HepG2 (cell line): ENCODE measurements around the gene RAB43. TPM values are rescaled to one million over a fixed set of nuclear protein-coding genes. Genes with fewer than 3 reads are reported as not detected.

Experiments
- HINFP ChIP-seq: sonication (generic); formaldehyde crosslinking; IDR thresholded peaks from 2 replicates; pipeline ENCODE4 v1.4.0; 2020; ENCODE audit warnings: low read depth, mild to moderate bottlenecking, missing genetic modification reagents
- IRF2 ChIP-seq: IDR thresholded peaks from 2 replicates; pipeline ENCODE4 v1.6.1; 2018; ENCODE audit warnings: missing genetic modification reagents, missing compliant biosample characterization
- NR2F2 ChIP-seq: IDR thresholded peaks from 2 replicates; pipeline ENCODE4 v1.6.1; 2012; ENCODE audit warnings: low read depth, inconsistent platforms, borderline replicate concordance
- RCOR2 ChIP-seq: IDR thresholded peaks from 2 replicates; pipeline ENCODE4 v1.6.1; 2016; ENCODE audit warnings: missing biosample characterization, missing genetic modification reagents
- RXRB ChIP-seq: IDR thresholded peaks from 2 replicates; pipeline ENCODE4 v1.6.1; 2016; ENCODE audit warnings: borderline replicate concordance, missing genetic modification reagents, missing compliant biosample characterization
- TAF15 ChIP-seq: fragments of 200-400 bp; formaldehyde crosslinking; IDR thresholded peaks from one replicate; pipeline ENCODE4 v1.6.1; 2018; ENCODE audit warnings: mild to moderate bottlenecking, low read depth, low read length; ENCODE audit not compliant: poor library complexity, severe bottlenecking
- TBX3 ChIP-seq: fragments of 450-650 bp; IDR thresholded peaks from 2 replicates; pipeline ENCODE4 v1.6.1; 2017; ENCODE audit warnings: antibody characterized with exemption, mild to moderate bottlenecking, inconsistent platforms, borderline replicate concordance
- THRA ChIP-seq: sonication (generic); formaldehyde crosslinking; IDR thresholded peaks from 2 replicates; pipeline ENCODE4 v1.4.0; 2020; ENCODE audit warnings: missing genetic modification reagents, borderline replicate concordance
- USF2 ChIP-seq, 2 experiments: sonication (generic) in 1 of 2; formaldehyde crosslinking in 1 of 2; IDR thresholded peaks; 2 replicates each; pipeline versions ENCODE4 v1.5.1 to v1.6.1; 2011 to 2020; ENCODE audit warnings: borderline replicate concordance in 1 of 2, low read depth in 1 of 2, low read length in 1 of 2, mild to moderate bottlenecking in 1 of 2, missing genetic modification reagents in 1 of 2, moderate library complexity in 1 of 2
- ZBTB2 ChIP-seq: sonication (generic); formaldehyde crosslinking; IDR thresholded peaks from 2 replicates; pipeline ENCODE4 v1.8.0; 2022; ENCODE audit warnings: low read depth, missing genetic modification reagents
- ZEB1 ChIP-seq: IDR thresholded peaks from 2 replicates; pipeline ENCODE4 v1.6.1; 2012; ENCODE audit warnings: mild to moderate bottlenecking, low read depth, inconsistent platforms; ENCODE audit not compliant: insufficient replicate concordance
- ZFP36L1 ChIP-seq: sonication (generic); formaldehyde crosslinking; IDR thresholded peaks from 2 replicates; pipeline ENCODE4 v1.8.0; 2022; ENCODE audit warnings: mild to moderate bottlenecking, missing genetic modification reagents, moderate library complexity
- ZNF264 ChIP-seq: sonication (generic); formaldehyde crosslinking; IDR thresholded peaks from 2 replicates; pipeline ENCODE4 v1.4.0; 2020; ENCODE audit warnings: missing genetic modification reagents
- ZNF552 ChIP-seq: sonication (generic); formaldehyde crosslinking; IDR thresholded peaks from 2 replicates; pipeline ENCODE4 v1.9.0; 2022; ENCODE audit warnings: missing genetic modification reagents, mild to moderate bottlenecking, borderline replicate concordance
- ZNF569 ChIP-seq: sonication (generic); formaldehyde crosslinking; IDR thresholded peaks from 2 replicates; pipeline ENCODE4 v1.5.0; 2020; ENCODE audit warnings: mild to moderate bottlenecking, missing genetic modification reagents, moderate library complexity, borderline replicate concordance
- ZNF607 ChIP-seq: sonication (generic); formaldehyde crosslinking; IDR thresholded peaks from 2 replicates; pipeline ENCODE4 v1.5.1; 2020; ENCODE audit warnings: missing genetic modification reagents, mild to moderate bottlenecking, borderline replicate concordance
- ZNF674 ChIP-seq: sonication (generic); formaldehyde crosslinking; IDR thresholded peaks from 2 replicates; pipeline ENCODE4 v1.5.0; 2020; ENCODE audit warnings: low read depth, mild to moderate bottlenecking, missing genetic modification reagents
- ZNF710 ChIP-seq: sonication (generic); formaldehyde crosslinking; IDR thresholded peaks from 2 replicates; pipeline ENCODE4 v1.5.0; 2020; ENCODE audit warnings: mild to moderate bottlenecking, missing genetic modification reagents, borderline replicate concordance
- ZNF772 ChIP-seq: sonication (generic); formaldehyde crosslinking; IDR thresholded peaks from 2 replicates; pipeline ENCODE4 v1.5.0; 2020; ENCODE audit warnings: mild to moderate bottlenecking, missing genetic modification reagents
- polyA plus RNA-seq, 8 experiments: library from polyadenylated mRNA; depleted of rRNA in 3 of 8; stranded (reverse) in 7 of 8; unstranded in 1 of 8; fragments of >200 nt; fragmentation: Illumina TruSeq in 4 of 8; extraction: Trizol in 4 of 8; gene quantifications; 2 replicates each; pipeline versions ENCODE4 v1.2.1 to v1.2.3, GENCODE V29; 2011 to 2016; ENCODE audit warnings: low read depth in 4 of 8, missing spikeins in 1 of 8, mixed read lengths in 1 of 8; ENCODE audit not compliant: insufficient read depth in 1 of 8
- total RNA-seq, 5 experiments: library from RNA; depleted of rRNA; stranded (reverse); fragments of >200 nt; fragmentation: Illumina TruSeq; extraction: Trizol; gene quantifications; 2 replicates each; pipeline ENCODE4 v1.2.3, GENCODE V29; 2016; ENCODE audit warnings: low read depth in 1 of 5

The RAB43 gene
- total and polyA plus RNA-seq, 2 of the 13 experiments (the other 11 are each of a cell fraction or from before 2014, with no cell fraction given) = 11.8 to 18.4 TPM

- TF ChIP-seq ZNF710 (CRISPR knock-in tag) (peak; percentile 83; the same call in 1 of the 2 replicates), ZBTB2 (CRISPR knock-in tag) (no peak), USF2 (IDR thresholded peaks at IDR 0.05; ENCODE audit: low read depth, low read length) (no peak), USF2 (CRISPR knock-in tag; IDR thresholded peaks at IDR 0.05; ENCODE audit: borderline replicate concordance) (no peak), THRA (CRISPR knock-in tag) (peak; percentile 51; the same call in 1 of the 2 replicates), ZNF772 (CRISPR knock-in tag) (0 out of 2 replicates have a peak, but pooled peaks have one; percentile 39), TAF15 (no peak), ZNF674 (CRISPR knock-in tag) (no peak), HINFP (CRISPR knock-in tag) (peak; percentile 44; the same call in 1 of the 2 replicates), ZEB1 (no peak), RCOR2 (CRISPR knock-in tag) (peak; percentile 38; the same call in 1 of the 2 replicates), ZNF264 (CRISPR knock-in tag) (no peak), ZNF607 (CRISPR knock-in tag) (no peak), ZFP36L1 (CRISPR knock-in tag) (no peak), NR2F2 (peak; percentile 63), TBX3 (no peak), ZNF569 (CRISPR knock-in tag) (no peak), IRF2 (CRISPR knock-in tag) (0 out of 2 replicates have a peak, but pooled peaks have one; percentile 24), RXRB (peak; percentile 66), ZNF552 (0 out of 2 replicates have a peak, but pooled peaks have one; percentile 23)
These were observed 5.1 kb downstream of the RAB43 start (continued) for GRCh38 chr3:129116482-129116946.
